ENCODE data around the gene OTUB2.

GRCh38 chr14:94026889-94027469 lies 839 bp downstream of the OTUB2 start:
- TF ChIP-seq, protein P1, sequence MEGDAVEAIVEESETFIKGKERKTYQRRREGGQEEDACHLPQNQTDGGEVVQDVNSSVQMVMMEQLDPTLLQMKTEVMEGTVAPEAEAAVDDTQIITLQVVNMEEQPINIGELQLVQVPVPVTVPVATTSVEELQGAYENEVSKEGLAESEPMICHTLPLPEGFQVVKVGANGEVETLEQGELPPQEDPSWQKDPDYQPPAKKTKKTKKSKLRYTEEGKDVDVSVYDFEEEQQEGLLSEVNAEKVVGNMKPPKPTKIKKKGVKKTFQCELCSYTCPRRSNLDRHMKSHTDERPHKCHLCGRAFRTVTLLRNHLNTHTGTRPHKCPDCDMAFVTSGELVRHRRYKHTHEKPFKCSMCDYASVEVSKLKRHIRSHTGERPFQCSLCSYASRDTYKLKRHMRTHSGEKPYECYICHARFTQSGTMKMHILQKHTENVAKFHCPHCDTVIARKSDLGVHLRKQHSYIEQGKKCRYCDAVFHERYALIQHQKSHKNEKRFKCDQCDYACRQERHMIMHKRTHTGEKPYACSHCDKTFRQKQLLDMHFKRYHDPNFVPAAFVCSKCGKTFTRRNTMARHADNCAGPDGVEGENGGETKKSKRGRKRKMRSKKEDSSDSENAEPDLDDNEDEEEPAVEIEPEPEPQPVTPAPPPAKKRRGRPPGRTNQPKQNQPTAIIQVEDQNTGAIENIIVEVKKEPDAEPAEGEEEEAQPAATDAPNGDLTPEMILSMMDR (IDR thresholded peaks at IDR 0.05) = no peak
- TF ChIP-seq POLR2A (IDR thresholded peaks at IDR 0.05) = no peak
